GM23338 (cell line): ENCODE data around the gene DRD2. TPM values are rescaled to one million over a fixed set of nuclear protein-coding genes. Genes with fewer than 3 reads are reported as not detected.

Experiments
- ATAC-seq: fragments of 200-7000 bp; cut with Tn5 transposase; 3 replicates; pipeline ENCODE4 v1.9.1; 2020
- DNase-seq: peaks from one replicate; pipeline ENCODE4 v3.0.0-alpha.2; 2015; ENCODE audit warnings: low spot score
- H2AFZ ChIP-seq: fragments of 200-600 bp; sonication (generic); 2 replicates; pipeline ENCODE4 v1.8.0; 2016; ENCODE audit warnings: antibody characterized with exemption, mild to moderate bottlenecking, moderate library complexity
- H3F3A ChIP-seq: fragments of 200-600 bp; sonication (generic); replicated peaks from 2 replicates; pipeline ENCODE4 v1.8.0; 2017; ENCODE audit warnings: antibody characterized with exemption, mixed run types, low read depth
- H3K27ac ChIP-seq: fragments of 200-600 bp; sonication (generic); 2 replicates; pipeline ENCODE4 v1.6.1; 2016; ENCODE audit warnings: low read depth
- H3K27me3 ChIP-seq: fragments of 200-600 bp; sonication (generic); 2 replicates; pipeline ENCODE4 v1.8.0; 2016; ENCODE audit warnings: mild to moderate bottlenecking, mixed run types, moderate library complexity; ENCODE audit not compliant: insufficient read depth
- H3K36me3 ChIP-seq: fragments of 200-600 bp; sonication (generic); 2 replicates; pipeline ENCODE4 v1.8.0; 2016; ENCODE audit warnings: mild to moderate bottlenecking; ENCODE audit not compliant: insufficient read depth
- H3K4me1 ChIP-seq: fragments of 200-600 bp; sonication (generic); 2 replicates; pipeline ENCODE4 v1.8.0; 2016; ENCODE audit warnings: mild to moderate bottlenecking, moderate library complexity; ENCODE audit not compliant: insufficient read depth
- H3K4me2 ChIP-seq: fragments of 200-600 bp; sonication (generic); 2 replicates; pipeline ENCODE4 v1.7.1; 2017; ENCODE audit warnings: mixed run types
- H3K4me3 ChIP-seq: fragments of 200-600 bp; sonication (generic); 2 replicates; pipeline ENCODE4 v1.6.1; 2016; ENCODE audit warnings: mixed run types
- H3K79me2 ChIP-seq: fragments of 200-600 bp; sonication (generic); replicated peaks from 2 replicates; pipeline ENCODE4 v1.8.0; 2017; ENCODE audit warnings: mild to moderate bottlenecking; ENCODE audit not compliant: insufficient read depth
- H3K9me2 ChIP-seq: fragments of 200-600 bp; sonication (generic); 2 replicates; pipeline ENCODE4 v1.8.0; 2017; ENCODE audit not compliant: insufficient read depth
- H4K20me1 ChIP-seq: fragments of 200-600 bp; sonication (generic); replicated peaks from 2 replicates; pipeline ENCODE4 v1.8.0; 2017; ENCODE audit warnings: mild to moderate bottlenecking; ENCODE audit not compliant: insufficient read depth
- H3K27ac Mint-ChIP-seq: 2 replicates; pipeline ENCODE4 v1.8.0; 2020; ENCODE audit warnings: inconsistent platforms, mild to moderate bottlenecking, moderate library complexity, mixed read lengths
- H3K27me3 Mint-ChIP-seq: 3 replicates; pipeline ENCODE4 v1.8.0; 2022; ENCODE audit warnings: low read depth, mild to moderate bottlenecking, moderate library complexity, mixed read lengths, inconsistent platforms; ENCODE audit not compliant: insufficient read depth, poor library complexity
- H3K36me3 Mint-ChIP-seq: 3 replicates; pipeline ENCODE4 v1.8.0; 2021; ENCODE audit warnings: low read depth, mild to moderate bottlenecking, inconsistent platforms, moderate library complexity, mixed read lengths
- H3K4me1 Mint-ChIP-seq: 3 replicates; pipeline ENCODE4 v1.8.0; 2020; ENCODE audit warnings: mild to moderate bottlenecking, inconsistent platforms, mixed read lengths
- H3K4me3 Mint-ChIP-seq: 3 replicates; pipeline ENCODE4 v1.8.0; 2021; ENCODE audit warnings: moderate library complexity, mild to moderate bottlenecking, inconsistent platforms, mixed read lengths
- H3K9me3 Mint-ChIP-seq: 3 replicates; pipeline ENCODE4 v1.8.0; 2020; ENCODE audit warnings: moderate library complexity, mild to moderate bottlenecking, inconsistent platforms, mixed read lengths
- JUNB ChIP-seq: IDR thresholded peaks from one replicate; pipeline ENCODE4 v1.6.1; 2016; ENCODE audit warnings: antibody characterized with exemption; ENCODE audit not compliant: unreplicated experiment
- POLR2AphosphoS5 ChIP-seq: IDR thresholded peaks from 2 replicates; pipeline ENCODE4 v1.6.1; 2016; ENCODE audit warnings: antibody characterized with exemption, low read depth
- polyA plus RNA-seq: library from polyadenylated mRNA; unstranded; fragments of >200 nt; fragmentation: Nextera tagmentation; extraction: Ambion mirVana; gene quantifications from 2 replicates; pipeline ENCODE4 v1.2.1, GENCODE V29; 2016
- total RNA-seq: library from RNA; depleted of rRNA; stranded (reverse); fragments of >200 nt; shearing (Covaris generic); gene quantifications from 2 replicates; pipeline ENCODE4 v1.2.3, GENCODE V29; 2014
- TF ChIP-seq, protein P1 (sequence below): fragments of 250-450 bp; sonication (Bioruptor Pico); IDR thresholded peaks from 2 replicates; pipeline ENCODE4 v1.5.0; 2020; ENCODE audit warnings: mild to moderate bottlenecking, moderate library complexity
- TF ChIP-seq, protein P2 (sequence below): IDR thresholded peaks from one replicate; pipeline ENCODE4 v1.6.1; 2018; ENCODE audit warnings: antibody characterized with exemption; ENCODE audit not compliant: unreplicated experiment

The DRD2 gene
- total and polyA plus RNA-seq, 2 experiments from 2014 or later, result 0.21 to 0.66 TPM

DNA sequence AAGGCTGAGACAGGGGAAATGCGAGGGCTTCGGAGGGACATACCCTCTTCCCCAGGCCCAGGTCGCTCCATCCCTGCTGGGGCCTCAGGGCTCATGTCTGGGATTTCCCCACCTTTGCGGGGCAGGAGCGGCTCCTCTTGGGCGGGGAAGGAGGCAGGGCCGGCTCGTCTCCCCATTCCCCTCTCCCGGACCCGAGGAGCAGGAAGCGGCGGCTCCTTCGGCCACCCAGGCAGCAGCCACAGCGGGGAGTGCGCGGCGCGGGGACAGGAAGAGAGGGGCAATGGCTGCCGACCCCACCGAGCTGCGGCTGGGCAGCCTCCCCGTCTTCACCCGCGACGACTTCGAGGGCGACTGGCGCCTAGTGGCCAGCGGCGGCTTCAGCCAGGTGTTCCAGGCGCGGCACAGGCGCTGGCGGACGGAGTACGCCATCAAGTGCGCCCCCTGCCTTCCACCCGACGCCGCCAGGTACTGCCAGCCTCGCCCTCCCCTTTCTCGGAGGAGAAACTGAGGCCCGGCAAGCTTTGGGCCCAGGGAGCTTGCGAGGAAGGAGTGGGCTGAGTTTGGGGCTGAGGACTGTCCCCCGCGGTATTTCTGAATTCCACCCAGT, 87.5 kb downstream of the DRD2 start, which contains the start of gene ANKK1 (continued):
- TF ChIP-seq, protein P1, sequence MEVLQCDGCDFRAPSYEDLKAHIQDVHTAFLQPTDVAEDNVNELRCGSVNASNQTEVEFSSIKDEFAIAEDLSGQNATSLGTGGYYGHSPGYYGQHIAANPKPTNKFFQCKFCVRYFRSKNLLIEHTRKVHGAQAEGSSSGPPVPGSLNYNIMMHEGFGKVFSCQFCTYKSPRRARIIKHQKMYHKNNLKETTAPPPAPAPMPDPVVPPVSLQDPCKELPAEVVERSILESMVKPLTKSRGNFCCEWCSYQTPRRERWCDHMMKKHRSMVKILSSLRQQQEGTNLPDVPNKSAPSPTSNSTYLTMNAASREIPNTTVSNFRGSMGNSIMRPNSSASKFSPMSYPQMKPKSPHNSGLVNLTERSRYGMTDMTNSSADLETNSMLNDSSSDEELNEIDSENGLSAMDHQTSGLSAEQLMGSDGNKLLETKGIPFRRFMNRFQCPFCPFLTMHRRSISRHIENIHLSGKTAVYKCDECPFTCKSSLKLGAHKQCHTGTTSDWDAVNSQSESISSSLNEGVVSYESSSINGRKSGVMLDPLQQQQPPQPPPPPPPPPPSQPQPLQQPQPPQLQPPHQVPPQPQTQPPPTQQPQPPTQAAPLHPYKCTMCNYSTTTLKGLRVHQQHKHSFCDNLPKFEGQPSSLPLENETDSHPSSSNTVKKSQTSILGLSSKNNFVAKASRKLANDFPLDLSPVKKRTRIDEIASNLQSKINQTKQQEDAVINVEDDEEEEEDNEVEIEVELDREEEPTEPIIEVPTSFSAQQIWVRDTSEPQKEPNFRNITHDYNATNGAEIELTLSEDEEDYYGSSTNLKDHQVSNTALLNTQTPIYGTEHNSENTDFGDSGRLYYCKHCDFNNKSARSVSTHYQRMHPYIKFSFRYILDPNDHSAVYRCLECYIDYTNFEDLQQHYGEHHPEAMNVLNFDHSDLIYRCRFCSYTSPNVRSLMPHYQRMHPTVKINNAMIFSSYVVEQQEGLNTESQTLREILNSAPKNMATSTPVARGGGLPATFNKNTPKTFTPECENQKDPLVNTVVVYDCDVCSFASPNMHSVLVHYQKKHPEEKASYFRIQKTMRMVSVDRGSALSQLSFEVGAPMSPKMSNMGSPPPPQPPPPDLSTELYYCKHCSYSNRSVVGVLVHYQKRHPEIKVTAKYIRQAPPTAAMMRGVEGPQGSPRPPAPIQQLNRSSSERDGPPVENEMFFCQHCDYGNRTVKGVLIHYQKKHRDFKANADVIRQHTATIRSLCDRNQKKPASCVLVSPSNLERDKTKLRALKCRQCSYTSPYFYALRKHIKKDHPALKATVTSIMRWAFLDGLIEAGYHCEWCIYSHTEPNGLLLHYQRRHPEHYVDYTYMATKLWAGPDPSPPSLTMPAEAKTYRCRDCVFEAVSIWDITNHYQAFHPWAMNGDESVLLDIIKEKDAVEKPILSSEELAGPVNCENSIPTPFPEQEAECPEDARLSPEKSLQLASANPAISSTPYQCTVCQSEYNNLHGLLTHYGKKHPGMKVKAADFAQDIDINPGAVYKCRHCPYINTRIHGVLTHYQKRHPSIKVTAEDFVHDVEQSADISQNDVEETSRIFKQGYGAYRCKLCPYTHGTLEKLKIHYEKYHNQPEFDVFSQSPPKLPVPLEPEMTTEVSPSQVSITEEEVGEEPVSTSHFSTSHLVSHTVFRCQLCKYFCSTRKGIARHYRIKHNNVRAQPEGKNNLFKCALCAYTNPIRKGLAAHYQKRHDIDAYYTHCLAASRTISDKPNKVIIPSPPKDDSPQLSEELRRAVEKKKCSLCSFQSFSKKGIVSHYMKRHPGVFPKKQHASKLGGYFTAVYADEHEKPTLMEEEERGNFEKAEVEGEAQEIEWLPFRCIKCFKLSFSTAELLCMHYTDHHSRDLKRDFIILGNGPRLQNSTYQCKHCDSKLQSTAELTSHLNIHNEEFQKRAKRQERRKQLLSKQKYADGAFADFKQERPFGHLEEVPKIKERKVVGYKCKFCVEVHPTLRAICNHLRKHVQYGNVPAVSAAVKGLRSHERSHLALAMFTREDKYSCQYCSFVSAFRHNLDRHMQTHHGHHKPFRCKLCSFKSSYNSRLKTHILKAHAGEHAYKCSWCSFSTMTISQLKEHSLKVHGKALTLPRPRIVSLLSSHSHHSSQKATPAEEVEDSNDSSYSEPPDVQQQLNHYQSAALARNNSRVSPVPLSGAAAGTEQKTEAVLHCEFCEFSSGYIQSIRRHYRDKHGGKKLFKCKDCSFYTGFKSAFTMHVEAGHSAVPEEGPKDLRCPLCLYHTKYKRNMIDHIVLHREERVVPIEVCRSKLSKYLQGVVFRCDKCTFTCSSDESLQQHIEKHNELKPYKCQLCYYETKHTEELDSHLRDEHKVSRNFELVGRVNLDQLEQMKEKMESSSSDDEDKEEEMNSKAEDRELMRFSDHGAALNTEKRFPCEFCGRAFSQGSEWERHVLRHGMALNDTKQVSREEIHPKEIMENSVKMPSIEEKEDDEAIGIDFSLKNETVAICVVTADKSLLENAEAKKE (CRISPR knock-in tag), result no peak
- TF ChIP-seq JUNB, result no peak
- TF ChIP-seq POLR2AphosphoS5, result 0 out of 2 replicates have a peak, but pooled peaks have one; percentile 30
- TF ChIP-seq, protein P2, sequence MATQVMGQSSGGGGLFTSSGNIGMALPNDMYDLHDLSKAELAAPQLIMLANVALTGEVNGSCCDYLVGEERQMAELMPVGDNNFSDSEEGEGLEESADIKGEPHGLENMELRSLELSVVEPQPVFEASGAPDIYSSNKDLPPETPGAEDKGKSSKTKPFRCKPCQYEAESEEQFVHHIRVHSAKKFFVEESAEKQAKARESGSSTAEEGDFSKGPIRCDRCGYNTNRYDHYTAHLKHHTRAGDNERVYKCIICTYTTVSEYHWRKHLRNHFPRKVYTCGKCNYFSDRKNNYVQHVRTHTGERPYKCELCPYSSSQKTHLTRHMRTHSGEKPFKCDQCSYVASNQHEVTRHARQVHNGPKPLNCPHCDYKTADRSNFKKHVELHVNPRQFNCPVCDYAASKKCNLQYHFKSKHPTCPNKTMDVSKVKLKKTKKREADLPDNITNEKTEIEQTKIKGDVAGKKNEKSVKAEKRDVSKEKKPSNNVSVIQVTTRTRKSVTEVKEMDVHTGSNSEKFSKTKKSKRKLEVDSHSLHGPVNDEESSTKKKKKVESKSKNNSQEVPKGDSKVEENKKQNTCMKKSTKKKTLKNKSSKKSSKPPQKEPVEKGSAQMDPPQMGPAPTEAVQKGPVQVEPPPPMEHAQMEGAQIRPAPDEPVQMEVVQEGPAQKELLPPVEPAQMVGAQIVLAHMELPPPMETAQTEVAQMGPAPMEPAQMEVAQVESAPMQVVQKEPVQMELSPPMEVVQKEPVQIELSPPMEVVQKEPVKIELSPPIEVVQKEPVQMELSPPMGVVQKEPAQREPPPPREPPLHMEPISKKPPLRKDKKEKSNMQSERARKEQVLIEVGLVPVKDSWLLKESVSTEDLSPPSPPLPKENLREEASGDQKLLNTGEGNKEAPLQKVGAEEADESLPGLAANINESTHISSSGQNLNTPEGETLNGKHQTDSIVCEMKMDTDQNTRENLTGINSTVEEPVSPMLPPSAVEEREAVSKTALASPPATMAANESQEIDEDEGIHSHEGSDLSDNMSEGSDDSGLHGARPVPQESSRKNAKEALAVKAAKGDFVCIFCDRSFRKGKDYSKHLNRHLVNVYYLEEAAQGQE, result peak; percentile 8

DNA sequence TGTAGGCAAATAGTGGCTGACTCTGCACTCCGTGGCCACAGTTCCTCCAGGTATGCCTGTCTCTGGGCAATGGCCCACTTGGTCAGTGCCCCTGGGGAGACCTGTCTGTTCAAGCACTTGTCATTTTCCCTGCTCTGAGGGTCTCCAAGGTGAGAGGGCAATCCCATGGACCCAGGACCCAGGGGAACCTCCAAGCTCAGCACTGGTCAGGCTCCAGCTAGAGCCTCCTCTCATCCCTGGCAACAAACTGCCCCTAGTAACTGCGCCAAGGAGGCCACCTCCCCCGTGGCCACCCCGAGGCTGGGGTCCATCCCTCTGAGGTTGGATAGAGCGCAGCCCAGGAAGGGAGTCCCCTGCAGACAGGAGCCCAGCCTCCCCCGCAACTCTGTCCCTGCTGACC, 88.3 kb downstream of the DRD2 start:
- peaks cover 3% of the 10 kb centered on the region; the same call in 2 of the 3 replicates for H3K4me1 Mint-ChIP-seq
- H3K27me3 Mint-ChIP-seq, result peaks cover 3% of the 10 kb centered on the region
- Histone ChIP-seq H3F3A (no peaks in the 10 kb centered on the region), H4K20me1 (no peaks in the 10 kb centered on the region), H3K27me3 (0 out of 2 replicates have a peak, but pooled peaks cover 5% of the 10 kb centered on the region), H3K27ac (no peak overlapping the region), H3K36me3 (no peaks in the 10 kb centered on the region), H2AFZ (peak overlapping the region; percentile 99), H3K4me2 (peak overlapping the region; percentile 84), H3K4me1 (peaks cover 6% of the 10 kb centered on the region; the same call in 1 of the 2 replicates), H3K79me2 (no peaks in the 10 kb centered on the region), H3K9me2 (peaks cover 13% of the 10 kb centered on the region; the same call in 1 of the 2 replicates), H3K4me3 (no peak overlapping the region; the same call in 1 of the 2 replicates)
- no peak overlapping the region for H3K27ac Mint-ChIP-seq
- H3K9me3 Mint-ChIP-seq, result no peaks in the 10 kb centered on the region
- H3K36me3 Mint-ChIP-seq, result no peaks in the 10 kb centered on the region
- H3K4me3 Mint-ChIP-seq, result peak overlapping the region; percentile 51
- DNase-seq, result no peak
- peak; percentile 27 for ATAC-seq
- TF ChIP-seq POLR2AphosphoS5, result no peak
- TF ChIP-seq, protein P1 (CRISPR knock-in tag), result no peak
